D721Med (cell line): Measurements from ENCODE around the gene SPTBN5.

Source experiments
- DNase-seq: peaks from one replicate; pipeline ENCODE4 v3.0.0; 2011; ENCODE audit warnings: low spot score; ENCODE audit not compliant: insufficient read length
- FAIRE-seq: peaks from 2 replicates; lab custom pipeline; 2011; peaks lifted over from hg19 to GRCh38; lab: Jason Lieb, UNC
- TF ChIP-seq, protein P1 (sequence below): IDR thresholded peaks from 2 replicates; pipeline ENCODE4 v1.5.1; 2012; ENCODE audit warnings: mild to moderate bottlenecking, control low read depth; ENCODE audit not compliant: insufficient read depth; ENCODE audit errors: missing control alignments

Gene SPTBN5

GRCh38 chr15:41840673-41841072, 53.2 kb downstream of the SPTBN5 start:
- DNase-seq (no peak), FAIRE-seq (no peak)
- TF ChIP-seq, protein P1, sequence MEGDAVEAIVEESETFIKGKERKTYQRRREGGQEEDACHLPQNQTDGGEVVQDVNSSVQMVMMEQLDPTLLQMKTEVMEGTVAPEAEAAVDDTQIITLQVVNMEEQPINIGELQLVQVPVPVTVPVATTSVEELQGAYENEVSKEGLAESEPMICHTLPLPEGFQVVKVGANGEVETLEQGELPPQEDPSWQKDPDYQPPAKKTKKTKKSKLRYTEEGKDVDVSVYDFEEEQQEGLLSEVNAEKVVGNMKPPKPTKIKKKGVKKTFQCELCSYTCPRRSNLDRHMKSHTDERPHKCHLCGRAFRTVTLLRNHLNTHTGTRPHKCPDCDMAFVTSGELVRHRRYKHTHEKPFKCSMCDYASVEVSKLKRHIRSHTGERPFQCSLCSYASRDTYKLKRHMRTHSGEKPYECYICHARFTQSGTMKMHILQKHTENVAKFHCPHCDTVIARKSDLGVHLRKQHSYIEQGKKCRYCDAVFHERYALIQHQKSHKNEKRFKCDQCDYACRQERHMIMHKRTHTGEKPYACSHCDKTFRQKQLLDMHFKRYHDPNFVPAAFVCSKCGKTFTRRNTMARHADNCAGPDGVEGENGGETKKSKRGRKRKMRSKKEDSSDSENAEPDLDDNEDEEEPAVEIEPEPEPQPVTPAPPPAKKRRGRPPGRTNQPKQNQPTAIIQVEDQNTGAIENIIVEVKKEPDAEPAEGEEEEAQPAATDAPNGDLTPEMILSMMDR: no peak

DNA sequence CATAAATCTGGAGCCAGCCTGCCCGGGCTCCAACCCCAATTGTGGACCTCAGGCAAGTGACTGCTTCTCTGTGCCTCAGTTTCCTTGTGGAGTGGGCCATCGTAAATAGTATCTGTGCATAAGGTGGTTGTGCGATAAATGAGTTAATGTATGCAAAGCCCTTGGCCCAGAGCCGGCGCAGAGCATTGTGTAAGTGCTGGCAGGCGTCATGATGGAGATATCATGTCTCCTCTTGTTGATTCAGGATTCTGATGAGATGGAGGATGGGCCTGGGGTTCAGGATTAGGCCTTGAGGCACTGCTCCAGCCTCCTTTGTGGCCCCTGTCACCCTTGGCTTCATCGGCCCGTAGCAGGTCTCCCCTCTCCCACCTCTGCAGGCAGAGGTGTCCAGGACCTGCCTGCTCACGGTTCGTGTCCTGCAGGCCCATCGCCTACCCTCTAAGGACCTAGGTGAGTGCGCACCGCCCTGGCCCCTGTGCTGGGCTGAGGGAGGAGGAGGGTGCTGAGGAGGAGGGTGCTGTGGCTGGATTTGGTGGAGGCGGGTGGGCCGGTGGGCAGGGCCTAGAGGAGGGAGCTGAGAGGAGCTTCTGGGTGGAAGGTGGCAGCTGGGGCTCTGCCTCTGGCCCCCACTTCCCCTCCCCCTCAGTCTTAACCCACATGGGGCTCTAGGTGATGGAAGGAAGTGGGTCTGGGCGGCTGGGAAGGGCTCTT, 53.9 kb downstream of the SPTBN5 start:
- TF ChIP-seq, protein P1: no peak
- FAIRE-seq (no peak), DNase-seq (no peak)

DNA sequence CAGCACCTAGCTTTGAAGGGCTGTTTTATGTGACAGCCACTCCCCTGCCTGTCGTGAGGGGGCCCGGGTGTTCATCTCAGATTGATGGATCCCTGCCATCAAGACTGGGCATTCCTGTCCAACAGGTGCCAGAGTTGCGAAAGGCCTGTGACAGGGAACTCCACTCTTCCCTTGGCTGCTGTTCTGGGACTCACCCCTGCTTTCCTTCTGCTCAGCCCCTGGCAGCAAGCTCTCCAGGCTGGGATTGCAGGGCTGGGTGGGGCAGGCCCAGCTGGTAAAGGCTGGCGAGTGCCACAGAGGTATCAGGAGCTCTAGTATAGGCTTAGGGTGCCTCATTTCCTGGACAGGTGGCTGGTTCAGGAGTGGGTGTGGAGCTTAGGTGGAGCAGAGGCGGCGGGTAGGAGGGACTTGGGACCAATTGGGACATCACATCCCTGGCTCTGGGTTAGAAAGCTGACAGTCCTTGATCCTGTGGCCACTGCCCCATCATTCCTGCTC, 55.4 kb downstream of the SPTBN5 start, which contains the start of gene PLA2G4B:
PLA2G4B (plus strand) TSS at position 448 of the 498 bp plus-strand sequence. CDS start 67 bp downstream, outside the sequence.
- TF ChIP-seq, protein P1: no peak
- FAIRE-seq (no peak), DNase-seq (no peak)

DNA sequence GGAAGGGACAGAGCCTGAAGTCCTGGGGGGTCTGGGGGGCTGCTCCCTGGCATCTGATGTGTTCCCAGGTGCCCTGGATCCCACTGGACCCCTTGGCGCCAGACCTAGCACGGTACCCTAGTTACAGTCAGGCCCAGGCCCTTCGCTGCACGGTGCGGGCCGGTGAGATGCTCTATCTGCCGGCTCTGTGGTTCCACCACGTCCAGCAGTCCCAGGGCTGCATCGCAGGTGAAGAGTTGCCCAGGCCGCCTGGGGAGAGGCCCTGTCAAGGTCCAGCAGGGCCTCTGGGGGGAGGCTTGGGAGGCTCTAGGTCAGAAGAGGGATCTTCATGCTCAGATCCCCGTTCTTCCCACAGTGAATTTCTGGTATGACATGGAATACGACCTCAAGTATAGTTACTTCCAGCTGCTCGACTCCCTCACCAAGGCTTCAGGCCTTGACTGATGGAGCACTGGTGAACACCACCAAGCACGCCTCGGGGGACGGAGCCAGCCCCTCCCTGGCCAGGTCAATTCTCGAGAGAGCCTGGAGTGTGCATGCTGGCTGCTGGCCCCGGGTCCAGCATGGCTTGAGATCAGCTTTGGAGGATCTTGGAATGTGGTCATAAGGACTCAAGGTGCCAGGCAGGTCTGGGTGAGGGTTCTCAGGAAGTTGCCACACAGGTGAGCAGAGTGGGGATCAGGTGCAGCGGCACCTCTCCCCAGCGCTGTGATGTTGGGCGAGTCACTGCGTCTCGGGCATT, 57.0 kb downstream of the SPTBN5 start:
- TF ChIP-seq, protein P1: no peak

DNA sequence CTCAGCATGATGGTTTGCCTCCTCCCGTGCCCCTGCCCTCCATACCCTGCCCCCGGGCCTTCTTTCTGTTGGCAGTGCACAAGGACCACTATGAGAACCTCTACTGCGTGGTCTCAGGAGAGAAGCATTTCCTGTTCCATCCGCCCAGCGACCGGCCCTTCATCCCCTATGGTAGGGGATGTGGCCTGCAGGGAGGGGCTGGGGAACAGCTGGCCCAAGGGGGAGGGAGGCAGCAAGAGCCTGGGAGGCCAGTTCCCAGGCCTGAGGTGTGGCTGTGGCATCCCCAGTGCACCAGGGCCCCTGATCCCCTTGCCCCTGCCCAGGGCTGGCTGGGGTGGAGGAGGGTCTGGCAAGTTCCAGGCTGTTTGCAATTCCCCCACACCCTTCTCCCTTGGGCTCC, 57.8 kb downstream of the SPTBN5 start:
- TF ChIP-seq, protein P1: no peak
- no peak for DNase-seq
- no peak for FAIRE-seq

More for the DNA sequence above, 57.0 kb downstream of the SPTBN5 start:
- FAIRE-seq: no peak
- no peak for DNase-seq

DNA sequence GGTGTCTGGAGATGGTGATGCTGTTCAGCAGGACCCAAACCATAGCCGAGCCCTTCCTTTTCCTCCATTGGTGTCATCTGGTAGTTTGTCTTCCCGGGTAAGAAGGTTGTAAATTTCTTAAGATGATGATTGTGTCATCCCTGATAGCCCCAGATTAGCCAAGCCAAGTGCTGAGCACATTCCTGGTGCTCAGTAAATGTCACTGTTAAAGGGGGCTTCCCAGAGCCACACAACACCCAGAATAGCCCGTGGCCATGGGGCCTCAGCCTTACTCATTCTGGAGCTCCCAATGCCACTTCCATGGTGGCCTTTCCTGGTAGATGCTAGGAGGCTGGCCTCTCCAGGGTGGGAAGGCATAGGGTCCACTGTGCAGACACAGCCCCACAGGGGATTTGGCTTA, 59.8 kb downstream of the SPTBN5 start:
- FAIRE-seq (no peak), DNase-seq (no peak)
- TF ChIP-seq, protein P1: no peak
